SU-DHL-6 (cell line): ENCODE measurements around the gene ITGA1.

ENCODE experiments used
- H2AFZ ChIP-seq: fragments of 200-600 bp; sonication (generic); 2 replicates; pipeline ENCODE4 v1.6.1; 2014; ENCODE audit warnings: low read depth, mild to moderate bottlenecking, moderate library complexity, mixed read lengths, antibody characterized with exemption, low read length; ENCODE audit not compliant: severe bottlenecking
- H3F3A ChIP-seq: fragments of 200-600 bp; shearing (Covaris generic); 2 replicates; pipeline ENCODE4 v1.6.0; 2016; ENCODE audit warnings: antibody characterized with exemption, mild to moderate bottlenecking; ENCODE audit not compliant: insufficient read depth
- H3K27ac ChIP-seq: fragments of 200-600 bp; sonication (generic); 2 replicates; pipeline ENCODE4 v1.5.1; 2016; ENCODE audit warnings: low read depth, mild to moderate bottlenecking, low read length, moderate library complexity, mixed read lengths
- H3K27me3 ChIP-seq: fragments of 200-600 bp; sonication (generic), shearing (Covaris generic); 2 replicates; pipeline ENCODE4 v1.6.0; 2014; ENCODE audit warnings: mild to moderate bottlenecking, low read length
- H3K36me3 ChIP-seq: fragments of 200-600 bp; sonication (generic); 2 replicates; pipeline ENCODE4 v1.6.1; 2014; ENCODE audit warnings: mild to moderate bottlenecking, low read length, mixed read lengths
- H3K4me2 ChIP-seq: fragments of 300-600, 200-600 bp; shearing (Covaris generic), sonication (generic); 2 replicates; pipeline ENCODE4 v1.6.0; 2014; ENCODE audit warnings: low read length, low read depth, mild to moderate bottlenecking; ENCODE audit not compliant: poor library complexity, severe bottlenecking
- H3K4me3 ChIP-seq: fragments of 200-600 bp; sonication (generic); 2 replicates; pipeline ENCODE4 v1.5.1; 2014; ENCODE audit warnings: antibody characterized with exemption, low read length, mild to moderate bottlenecking, mixed read lengths; ENCODE audit not compliant: insufficient read depth, poor library complexity, severe bottlenecking
- H3K79me2 ChIP-seq: fragments of 200-600 bp; sonication (generic); 2 replicates; pipeline ENCODE4 v1.6.1; 2014; ENCODE audit warnings: mild to moderate bottlenecking, low read length, moderate library complexity; ENCODE audit not compliant: insufficient read depth
- H3K9ac ChIP-seq: fragments of 200-600 bp; sonication (generic); 2 replicates; pipeline ENCODE4 v1.7.0; 2014; ENCODE audit warnings: mild to moderate bottlenecking, low read length
- H3K9me2 ChIP-seq: fragments of 200-600 bp; sonication (generic); replicated peaks from 2 replicates; pipeline ENCODE4 v1.6.1; 2014; ENCODE audit warnings: low read length; ENCODE audit not compliant: insufficient read depth
- H3K9me3 ChIP-seq: fragments of 200-600 bp; sonication (generic); 2 replicates; pipeline ENCODE4 v1.6.1; 2014; ENCODE audit warnings: low read length, mixed read lengths; ENCODE audit not compliant: insufficient read depth
- H4K20me1 ChIP-seq: fragments of 200-600 bp; sonication (generic); 2 replicates; pipeline ENCODE4 v1.6.1; 2014; ENCODE audit warnings: low read depth, mild to moderate bottlenecking, antibody characterized with exemption, low read length, moderate library complexity, mixed read lengths
- EZH2phosphoT487 ChIP-seq: fragments of 200-600 bp; sonication (generic), shearing (Covaris generic); conservative IDR thresholded peaks from 2 replicates; pipeline ENCODE4 v1.6.1; 2018; ENCODE audit warnings: mild to moderate bottlenecking, antibody characterized with exemption, low read length, moderate library complexity, mixed read lengths
- TF ChIP-seq, protein P1 (sequence below): fragments of 200-600 bp; sonication (generic); IDR thresholded peaks from one replicate; pipeline ENCODE4 v1.5.1; 2017; ENCODE audit warnings: antibody characterized with exemption, mild to moderate bottlenecking, low read length, moderate library complexity; ENCODE audit not compliant: insufficient read depth, poor library complexity, severe bottlenecking

Gene ITGA1

GRCh38 chr5:52869391-52869790, 81.7 kb downstream of the ITGA1 start:
- no peaks in the 10 kb centered on the region for H3F3A ChIP-seq
- no peaks in the 10 kb centered on the region for H4K20me1 ChIP-seq
- H3K4me2 ChIP-seq, result no peak overlapping the region
- H3K9ac ChIP-seq, result no peak overlapping the region
- H3K4me3 ChIP-seq, result no peak overlapping the region
- no peaks in the 10 kb centered on the region for H3K9me2 ChIP-seq
- H3K27ac ChIP-seq, result no peak overlapping the region
- H3K79me2 ChIP-seq, result no peaks in the 10 kb centered on the region
- H3K9me3 ChIP-seq, result no peaks in the 10 kb centered on the region
- TF ChIP-seq EZH2phosphoT487, result no peak
- TF ChIP-seq, protein P1, sequence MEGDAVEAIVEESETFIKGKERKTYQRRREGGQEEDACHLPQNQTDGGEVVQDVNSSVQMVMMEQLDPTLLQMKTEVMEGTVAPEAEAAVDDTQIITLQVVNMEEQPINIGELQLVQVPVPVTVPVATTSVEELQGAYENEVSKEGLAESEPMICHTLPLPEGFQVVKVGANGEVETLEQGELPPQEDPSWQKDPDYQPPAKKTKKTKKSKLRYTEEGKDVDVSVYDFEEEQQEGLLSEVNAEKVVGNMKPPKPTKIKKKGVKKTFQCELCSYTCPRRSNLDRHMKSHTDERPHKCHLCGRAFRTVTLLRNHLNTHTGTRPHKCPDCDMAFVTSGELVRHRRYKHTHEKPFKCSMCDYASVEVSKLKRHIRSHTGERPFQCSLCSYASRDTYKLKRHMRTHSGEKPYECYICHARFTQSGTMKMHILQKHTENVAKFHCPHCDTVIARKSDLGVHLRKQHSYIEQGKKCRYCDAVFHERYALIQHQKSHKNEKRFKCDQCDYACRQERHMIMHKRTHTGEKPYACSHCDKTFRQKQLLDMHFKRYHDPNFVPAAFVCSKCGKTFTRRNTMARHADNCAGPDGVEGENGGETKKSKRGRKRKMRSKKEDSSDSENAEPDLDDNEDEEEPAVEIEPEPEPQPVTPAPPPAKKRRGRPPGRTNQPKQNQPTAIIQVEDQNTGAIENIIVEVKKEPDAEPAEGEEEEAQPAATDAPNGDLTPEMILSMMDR, result no peak
- H3K27me3 ChIP-seq, result no peaks in the 10 kb centered on the region
- no peak overlapping the region for H2AFZ ChIP-seq
- no peaks in the 10 kb centered on the region for H3K36me3 ChIP-seq

GRCh38 chr5:52870448-52870847, 82.7 kb downstream of the ITGA1 start:
- H3K9ac ChIP-seq, result no peak overlapping the region
- no peaks in the 10 kb centered on the region for H3K27me3 ChIP-seq
- H3K4me2 ChIP-seq, result no peak overlapping the region
- no peaks in the 10 kb centered on the region for H3K9me2 ChIP-seq
- H3F3A ChIP-seq, result no peaks in the 10 kb centered on the region
- no peaks in the 10 kb centered on the region for H4K20me1 ChIP-seq
- no peak overlapping the region for H3K27ac ChIP-seq
- H3K4me3 ChIP-seq, result no peak overlapping the region
- no peaks in the 10 kb centered on the region for H3K36me3 ChIP-seq
- no peaks in the 10 kb centered on the region for H3K9me3 ChIP-seq
- H3K79me2 ChIP-seq, result no peaks in the 10 kb centered on the region
- TF ChIP-seq, protein P1, result no peak
- TF ChIP-seq EZH2phosphoT487, result no peak
- H2AFZ ChIP-seq, result no peak overlapping the region

DNA sequence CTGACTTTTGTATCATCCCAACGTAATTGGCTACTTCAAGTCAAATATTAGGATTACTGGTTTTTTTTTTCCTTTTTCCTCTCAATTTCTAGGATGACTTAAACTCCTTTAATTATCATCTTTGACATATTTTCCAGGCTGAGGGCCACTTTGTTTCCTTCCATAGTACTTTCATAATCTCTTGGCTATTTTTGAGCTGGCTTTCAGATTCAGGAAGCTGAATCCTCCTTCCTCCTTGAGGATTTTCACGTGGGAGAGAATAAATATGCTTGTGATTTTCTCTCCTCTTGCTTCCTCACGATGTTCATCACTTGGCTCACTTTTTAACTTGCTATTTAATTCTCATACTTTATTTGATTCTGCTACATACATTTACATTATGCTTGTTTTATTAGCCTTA, 88.1 kb downstream of the ITGA1 start:
- Histone ChIP-seq H3K9me2 (no peaks in the 10 kb centered on the region), H3K27ac (no peak overlapping the region), H3F3A (no peaks in the 10 kb centered on the region), H3K4me3 (no peak overlapping the region), H3K9me3 (no peaks in the 10 kb centered on the region), H3K36me3 (no peaks in the 10 kb centered on the region), H3K9ac (no peak overlapping the region), H3K79me2 (no peaks in the 10 kb centered on the region), H3K27me3 (no peaks in the 10 kb centered on the region), H4K20me1 (no peaks in the 10 kb centered on the region), H2AFZ (no peak overlapping the region), H3K4me2 (no peak overlapping the region)
- TF ChIP-seq EZH2phosphoT487, result no peak
- TF ChIP-seq, protein P1, result no peak
